GM12865 (cell line): ENCODE data around the gene NEURL1B.

Experiments
- DNase-seq: peaks from one replicate; pipeline ENCODE4 v3.0.0; 2010; ENCODE audit warnings: low read depth
- H3K4me3 ChIP-seq: 2 replicates; pipeline ENCODE4 v1.5.1; 2011; ENCODE audit warnings: mild to moderate bottlenecking, low read depth, low read length, control low read depth
- TF ChIP-seq, protein P1 (sequence below): IDR thresholded peaks from 2 replicates; pipeline ENCODE4 v1.5.1; 2011; ENCODE audit warnings: low read length, control low read depth, low read depth, inconsistent platforms; ENCODE audit not compliant: insufficient read depth; ENCODE audit errors: missing control alignments

The NEURL1B gene

DNA sequence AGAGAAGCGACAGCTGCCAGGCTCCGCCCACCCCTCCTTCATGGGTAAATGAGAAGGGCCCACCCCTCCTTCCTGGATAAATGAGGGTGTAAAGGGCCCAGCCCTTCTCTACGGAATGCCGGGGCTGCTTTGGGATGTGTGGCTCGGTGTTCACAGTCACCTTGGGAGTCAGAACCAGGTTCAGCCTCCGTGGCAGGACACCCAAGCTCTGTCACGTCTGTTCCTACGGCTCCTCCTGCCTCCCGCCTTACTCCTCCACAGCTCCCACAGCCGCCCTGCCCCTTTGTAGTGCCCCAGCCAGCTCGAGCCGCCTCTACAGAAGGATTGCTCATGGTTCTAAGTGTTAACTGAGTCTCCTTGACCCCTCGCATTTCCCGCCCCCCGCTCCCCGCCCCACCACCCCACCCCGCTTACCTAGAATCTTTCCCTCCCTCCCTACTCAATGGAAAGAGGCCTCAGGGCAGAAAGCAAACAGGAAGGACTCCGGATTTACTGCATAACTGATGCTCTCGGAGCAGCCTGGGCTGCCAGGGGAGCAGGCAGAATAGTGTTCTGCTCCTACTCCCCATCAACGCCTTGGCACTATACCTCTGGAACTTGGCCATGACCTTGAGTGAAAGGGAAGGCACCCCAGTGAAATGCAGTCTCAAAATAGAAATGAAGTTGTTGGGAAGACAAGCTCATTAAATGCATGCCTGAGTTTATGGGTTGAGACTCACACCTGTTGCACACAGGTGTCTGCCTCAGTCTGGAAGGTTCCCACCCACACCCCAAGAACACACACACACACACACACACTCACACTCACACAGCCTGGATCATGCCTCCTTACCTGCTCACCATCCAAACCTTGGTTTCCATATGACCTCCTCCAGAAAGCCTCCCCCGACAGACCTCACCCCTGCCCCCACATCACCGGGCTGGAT lies 59.6 kb downstream of the NEURL1B start:
- DNase-seq, result no peak
- TF ChIP-seq, protein P1, sequence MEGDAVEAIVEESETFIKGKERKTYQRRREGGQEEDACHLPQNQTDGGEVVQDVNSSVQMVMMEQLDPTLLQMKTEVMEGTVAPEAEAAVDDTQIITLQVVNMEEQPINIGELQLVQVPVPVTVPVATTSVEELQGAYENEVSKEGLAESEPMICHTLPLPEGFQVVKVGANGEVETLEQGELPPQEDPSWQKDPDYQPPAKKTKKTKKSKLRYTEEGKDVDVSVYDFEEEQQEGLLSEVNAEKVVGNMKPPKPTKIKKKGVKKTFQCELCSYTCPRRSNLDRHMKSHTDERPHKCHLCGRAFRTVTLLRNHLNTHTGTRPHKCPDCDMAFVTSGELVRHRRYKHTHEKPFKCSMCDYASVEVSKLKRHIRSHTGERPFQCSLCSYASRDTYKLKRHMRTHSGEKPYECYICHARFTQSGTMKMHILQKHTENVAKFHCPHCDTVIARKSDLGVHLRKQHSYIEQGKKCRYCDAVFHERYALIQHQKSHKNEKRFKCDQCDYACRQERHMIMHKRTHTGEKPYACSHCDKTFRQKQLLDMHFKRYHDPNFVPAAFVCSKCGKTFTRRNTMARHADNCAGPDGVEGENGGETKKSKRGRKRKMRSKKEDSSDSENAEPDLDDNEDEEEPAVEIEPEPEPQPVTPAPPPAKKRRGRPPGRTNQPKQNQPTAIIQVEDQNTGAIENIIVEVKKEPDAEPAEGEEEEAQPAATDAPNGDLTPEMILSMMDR, result no peak
- no peak overlapping the region for H3K4me3 ChIP-seq

DNA sequence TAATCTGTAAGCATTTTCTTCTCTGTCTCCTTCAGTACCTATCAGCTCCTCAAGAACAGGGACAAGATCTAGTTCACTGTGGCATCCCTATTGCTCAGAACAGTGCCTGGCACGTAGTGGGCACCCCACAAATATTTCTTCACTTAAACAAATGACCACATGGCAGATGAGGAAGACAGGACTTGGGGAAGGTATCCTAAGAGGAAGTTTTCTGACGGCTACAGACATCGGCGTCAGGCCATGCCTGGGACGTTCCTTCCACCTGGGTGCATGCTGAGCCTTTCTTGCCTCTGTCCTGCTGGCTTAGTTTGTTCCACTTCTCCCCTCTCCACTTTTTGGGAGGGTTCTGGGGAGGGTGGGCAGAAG lies 60.2 kb downstream of the NEURL1B start:
- no peak overlapping the region for H3K4me3 ChIP-seq
- TF ChIP-seq, protein P1, result no peak
- DNase-seq, result no peak

DNA sequence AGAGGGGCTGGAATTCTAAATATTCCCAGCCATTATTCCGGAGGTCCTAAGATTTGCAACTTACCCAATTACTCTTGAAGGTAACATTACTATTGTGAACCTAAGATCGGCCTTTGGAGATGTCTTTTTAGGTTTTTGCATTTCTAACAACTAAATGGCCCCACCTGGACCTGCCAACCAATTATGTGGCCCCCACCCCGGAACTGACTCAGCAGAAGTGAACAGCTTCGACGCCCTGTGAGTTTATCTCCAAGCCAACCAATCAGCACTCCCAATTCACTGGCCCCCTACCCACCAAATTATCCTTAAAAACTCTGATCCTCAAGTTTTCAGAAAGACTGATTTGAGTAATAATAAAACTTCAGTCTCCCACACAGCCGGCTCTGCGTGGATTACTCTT lies 62.9 kb downstream of the NEURL1B start:
- no peak for DNase-seq
- TF ChIP-seq, protein P1, result no peak
- no peak overlapping the region for H3K4me3 ChIP-seq

DNA sequence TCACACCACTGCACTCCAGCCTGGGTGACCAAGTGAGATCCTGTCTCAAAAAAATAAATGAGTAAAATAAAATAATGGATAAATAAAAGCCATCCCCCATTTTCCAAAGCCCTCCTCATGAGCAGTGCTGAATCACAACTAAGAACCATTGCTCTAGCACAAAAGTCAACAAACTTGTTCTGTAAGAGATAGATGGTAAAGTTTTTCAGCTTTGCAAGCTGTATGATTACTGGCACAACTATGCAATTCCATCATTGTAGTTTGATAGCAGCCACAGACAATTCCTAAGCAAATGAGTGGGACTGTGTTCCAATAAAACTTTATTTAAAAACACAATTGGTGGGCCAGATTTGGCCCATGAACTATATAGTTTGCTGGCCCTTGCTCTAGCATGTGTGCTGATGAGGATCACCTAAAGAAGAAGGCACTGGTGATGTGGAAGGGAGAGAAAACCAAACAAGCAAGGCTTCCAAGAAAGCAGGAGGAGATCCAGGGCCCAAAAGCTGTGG lies 64.6 kb downstream of the NEURL1B start:
- TF ChIP-seq, protein P1, result no peak
- DNase-seq, result no peak
- no peak overlapping the region for H3K4me3 ChIP-seq

DNA sequence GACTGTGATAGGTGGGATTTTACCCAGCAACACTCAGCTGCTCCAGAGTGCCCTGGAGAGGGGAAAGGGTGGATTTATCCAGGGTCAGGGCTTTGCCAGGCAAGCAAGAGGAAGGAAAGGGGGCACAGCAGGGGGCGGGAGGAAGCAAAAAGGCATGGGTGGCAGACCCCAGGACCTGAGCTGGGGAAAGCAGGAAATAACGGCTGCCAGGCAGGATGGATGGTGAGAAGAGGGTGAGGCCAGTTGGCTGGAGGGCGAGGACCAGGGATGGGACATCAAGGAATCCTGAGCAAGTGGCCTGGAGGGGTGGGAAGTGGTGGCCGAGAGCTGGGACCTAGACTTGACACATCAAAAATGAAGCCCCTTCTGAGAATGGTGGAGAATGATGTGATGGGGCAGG lies 65.7 kb downstream of the NEURL1B start:
- TF ChIP-seq, protein P1, result no peak
- DNase-seq, result no peak
- no peak overlapping the region for H3K4me3 ChIP-seq

DNA sequence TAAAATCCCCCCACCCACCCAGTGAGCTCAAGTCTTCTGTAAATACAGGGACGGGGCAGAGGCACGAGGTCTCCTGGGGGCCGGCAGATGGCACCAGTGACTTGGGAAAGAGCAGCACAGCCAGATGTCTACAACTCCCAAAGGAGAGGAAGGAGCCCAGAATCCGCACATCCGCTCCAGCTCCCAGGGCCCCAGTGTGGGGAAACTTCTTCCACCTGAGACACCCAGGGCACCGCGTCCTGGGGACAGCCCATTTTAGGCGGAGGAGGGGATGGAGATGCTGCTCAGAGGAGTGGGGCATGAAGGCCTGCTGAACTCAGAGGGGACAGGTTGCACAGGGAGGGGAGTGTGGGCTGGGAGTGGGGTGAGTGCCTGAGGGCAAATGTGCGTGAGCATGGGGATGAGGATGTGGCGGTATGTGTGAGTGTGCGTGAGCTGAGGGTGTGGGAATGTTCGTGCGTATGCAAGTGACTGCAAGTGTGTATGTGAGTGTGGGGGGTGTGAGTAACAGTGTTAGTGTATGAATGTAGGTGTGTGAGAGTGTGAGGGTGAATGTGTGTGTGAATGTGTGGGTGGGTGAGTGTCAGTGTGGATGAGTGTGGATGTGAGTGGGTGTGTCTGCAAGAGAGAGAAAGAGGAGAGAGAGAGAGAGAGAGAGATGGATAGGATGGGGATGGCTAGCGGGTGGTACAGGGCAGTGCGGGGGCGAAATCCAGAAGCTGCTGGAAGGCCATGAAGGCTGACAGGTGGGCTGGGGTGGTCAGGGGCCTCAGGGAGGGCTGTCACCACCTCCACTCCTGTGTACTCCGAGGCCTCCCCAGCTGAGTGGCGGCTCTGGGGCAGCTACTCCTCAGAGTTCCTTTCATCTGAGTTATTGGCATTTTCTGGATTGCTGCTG lies 66.5 kb downstream of the NEURL1B start:
- peak; percentile 57 for DNase-seq
- TF ChIP-seq, protein P1, result peak; percentile 46
- no peak overlapping the region for H3K4me3 ChIP-seq
